ENCODE data around the gene OSBP.
A peak's percentile ranks its signal among the peaks of the same experiment; 100 is the strongest.
"Not testable (repeated sequence)": the region's sequence is repeated elsewhere in the genome, so short reads cannot be mapped to it uniquely, and the experiment has no call there.

OSBP gene

DNA sequence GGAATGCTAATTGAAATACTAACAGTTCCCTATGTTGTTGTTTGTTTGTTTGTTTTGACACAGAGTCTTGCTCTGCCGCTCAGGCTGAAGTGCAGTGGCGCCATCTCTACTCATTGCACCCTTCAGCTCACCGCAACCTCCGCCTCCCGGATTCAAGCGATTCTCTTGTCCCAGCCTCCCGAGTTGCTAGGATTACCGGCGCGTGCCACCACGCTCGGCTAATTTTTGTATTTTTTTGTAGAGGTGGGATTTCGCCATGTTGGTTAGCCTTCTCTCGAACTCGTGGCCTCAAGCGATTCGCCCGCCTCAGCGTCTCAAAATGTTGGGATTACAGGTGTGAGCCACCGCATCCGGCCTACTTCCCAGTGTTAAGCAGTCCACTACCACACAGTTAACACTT is 62.3 kb downstream of the OSBP start:
- DNase-seq (ENCODE audit: low spot score), result no peak

DNA sequence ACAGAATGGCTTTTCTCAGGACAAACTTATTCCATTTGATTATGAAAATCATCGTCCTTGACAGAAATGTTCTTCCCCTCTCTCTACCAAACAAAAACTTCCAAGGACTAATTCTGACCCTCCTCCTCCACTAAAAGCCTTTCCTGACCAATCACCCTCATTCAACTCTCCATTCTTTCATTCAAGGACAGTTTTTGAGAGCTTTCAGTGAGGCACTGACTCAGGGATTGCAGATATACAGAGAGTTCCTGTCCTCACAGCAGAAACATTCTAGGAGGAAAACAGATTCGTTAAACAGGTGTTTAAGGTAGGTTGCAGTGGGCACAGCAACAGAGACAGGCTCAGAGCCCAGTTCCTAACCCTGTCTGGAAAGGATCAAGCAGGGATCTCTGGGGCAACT is 62.7 kb downstream of the OSBP start:
- DNase-seq (ENCODE audit: low spot score), result no peak

DNA sequence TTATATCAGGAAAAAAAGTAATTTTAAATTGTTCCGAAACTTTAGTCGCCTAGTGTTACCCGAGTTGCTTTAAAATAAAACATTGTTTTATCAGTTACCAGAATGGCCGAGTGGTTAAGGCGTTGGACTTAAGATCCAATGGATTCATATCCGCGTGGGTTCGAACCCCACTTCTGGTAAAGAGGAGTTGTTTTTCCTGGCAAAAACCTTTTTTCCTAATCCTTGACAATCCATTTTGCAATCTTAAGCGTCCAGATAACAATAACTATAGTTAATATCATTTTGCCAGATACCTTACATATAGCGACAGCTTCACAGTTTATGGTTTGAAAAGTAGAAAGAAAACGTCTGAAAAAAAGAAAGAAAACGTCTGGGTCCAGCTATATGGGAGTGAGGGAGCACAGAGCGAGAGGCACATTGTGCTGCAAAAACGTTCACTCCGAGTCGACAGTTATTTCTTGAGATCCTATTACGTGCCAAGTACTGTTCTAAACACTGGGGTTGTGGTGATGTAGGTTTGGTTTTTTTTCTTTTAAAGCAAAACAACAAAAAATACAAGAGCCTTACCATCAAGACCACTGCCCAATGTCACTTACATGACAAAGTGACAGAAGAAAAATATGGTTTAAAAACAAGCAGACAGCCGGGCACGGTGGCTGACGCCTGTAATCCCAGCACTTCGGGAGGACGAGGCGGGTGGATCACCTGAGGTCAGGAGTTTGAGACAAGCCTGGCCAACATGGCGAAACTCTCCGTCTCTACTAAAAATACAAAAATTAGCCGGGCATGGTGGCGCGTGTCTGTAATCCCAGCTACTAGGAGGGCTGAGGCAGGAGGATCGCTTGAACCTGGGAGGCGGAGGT is 63.7 kb downstream of the OSBP start:
- no peak for DNase-seq (ENCODE audit: low spot score)

DNA sequence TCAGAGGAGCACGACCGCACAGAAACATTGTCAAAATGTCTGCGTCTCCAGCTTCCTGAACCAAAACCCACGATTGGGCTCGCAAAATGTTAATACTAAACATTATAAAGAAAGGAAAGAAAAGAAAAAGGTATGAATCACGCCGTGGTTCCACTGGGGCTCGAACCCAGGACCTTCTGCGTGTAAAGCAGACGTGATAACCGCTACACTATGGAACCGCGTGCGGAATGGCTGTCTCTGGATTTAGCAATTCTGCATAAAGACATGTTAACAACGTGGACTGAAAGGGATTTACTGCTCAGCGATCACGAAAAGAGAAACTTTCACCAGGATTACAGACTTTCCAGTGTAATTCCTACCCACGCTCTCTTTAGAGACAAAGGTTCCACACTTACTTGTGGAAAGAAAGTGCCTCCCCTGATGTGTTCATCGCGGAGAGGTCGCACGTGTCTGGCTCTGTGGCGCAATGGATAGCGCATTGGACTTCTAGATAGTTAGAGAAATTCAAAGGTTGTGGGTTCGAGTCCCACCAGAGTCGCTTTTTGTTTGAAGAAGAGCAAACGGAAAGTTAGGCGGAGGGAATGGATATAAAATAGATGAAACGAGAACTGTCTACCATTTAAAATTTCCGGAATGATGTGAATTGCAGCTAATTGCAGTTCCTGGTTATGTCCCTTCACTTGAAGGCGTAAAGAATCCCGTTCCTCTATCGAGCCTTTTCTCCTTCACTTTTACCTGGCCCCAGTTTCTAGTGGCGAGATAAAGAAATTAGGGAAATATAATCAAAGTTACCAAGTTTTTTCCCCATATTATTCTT is 64.5 kb downstream of the OSBP start:
- DNase-seq (ENCODE audit: low spot score), result peak; percentile 79

DNA sequence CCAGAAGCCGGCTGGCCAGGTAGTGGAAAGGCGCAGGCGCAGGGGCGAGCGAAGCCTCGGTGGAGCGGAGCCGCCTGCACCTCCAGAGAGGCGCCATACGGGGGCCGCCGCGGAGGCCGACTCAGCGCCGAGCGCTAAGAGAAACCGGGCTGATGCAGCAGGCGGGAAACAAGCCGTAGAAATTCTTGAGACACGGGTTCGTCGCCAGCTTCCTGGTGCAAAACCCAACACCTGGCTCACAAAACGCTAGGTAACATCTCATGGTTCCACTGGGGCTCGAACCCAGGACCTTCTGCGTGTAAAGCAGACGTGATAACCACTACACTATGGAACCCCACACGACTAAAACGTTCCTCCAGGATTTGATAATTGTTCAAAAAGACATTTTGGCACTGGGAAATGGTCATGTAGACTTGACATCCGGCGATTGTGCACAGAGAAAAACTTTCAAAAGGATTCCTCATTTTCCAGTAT is 65.2 kb downstream of the OSBP start:
- DNase-seq (ENCODE audit: low spot score), result peak; percentile 84

GRCh38 chr11:59548309-59548656 is 67.3 kb downstream of the OSBP start:
- no peak for DNase-seq (ENCODE audit: low spot score)

DNA sequence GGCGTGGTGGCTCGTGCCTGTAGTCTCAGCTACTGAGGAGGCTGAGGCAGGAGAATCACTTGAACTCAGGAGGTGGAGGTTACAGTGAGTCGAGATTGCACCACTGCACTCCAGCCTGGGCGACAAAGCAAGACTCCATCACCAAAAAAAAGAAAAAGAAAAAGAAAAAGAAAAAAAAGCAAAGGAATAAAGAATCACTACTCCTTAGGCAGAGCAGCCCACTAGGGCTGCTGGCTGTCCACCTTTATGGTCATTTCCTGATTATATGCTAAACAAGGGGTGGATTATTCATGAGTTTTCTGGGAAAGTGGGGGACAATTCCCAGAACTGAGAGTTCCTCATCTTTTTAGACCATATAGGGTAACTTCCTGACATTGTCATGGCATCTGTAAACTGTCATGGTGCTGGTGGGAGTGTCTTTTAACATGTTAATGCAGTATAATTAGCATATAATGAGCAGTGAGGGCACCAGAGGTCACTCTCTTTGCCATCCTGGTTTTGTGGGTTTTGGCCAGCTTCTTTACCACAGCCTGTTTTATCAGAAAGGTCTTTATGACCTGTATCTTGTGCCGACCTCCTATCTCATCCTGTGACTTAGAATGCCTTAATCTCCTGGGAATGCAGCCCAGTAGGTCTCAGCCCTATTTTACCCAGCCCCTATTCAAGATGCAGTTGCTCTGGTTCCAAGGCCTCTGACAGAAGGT is 67.8 kb downstream of the OSBP start:
- DNase-seq (ENCODE audit: low spot score), result not testable (repeated sequence)

- no peak for DNase-seq (ENCODE audit: low spot score)
Observed at GRCh38 chr11:59545179-59546020, 70.2 kb downstream of the OSBP start.

DNA sequence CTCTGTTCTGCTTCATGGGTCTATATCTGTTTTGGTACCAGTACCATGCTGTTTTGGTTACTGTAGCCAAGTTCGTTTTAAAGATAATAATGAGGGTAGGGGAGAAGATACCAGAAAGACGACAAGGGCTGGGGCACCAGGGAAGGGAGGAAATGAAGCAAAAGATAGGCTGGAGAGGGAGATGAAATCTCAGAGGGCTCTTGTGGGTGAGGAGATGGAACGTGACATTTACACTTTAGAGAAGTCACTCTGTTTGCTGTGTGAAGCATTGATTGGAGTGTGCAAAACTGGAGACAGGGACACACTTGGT is 70.8 kb downstream of the OSBP start:
- no peak for DNase-seq (ENCODE audit: low spot score)

GRCh38 chr11:59543713-59544112 is 71.9 kb downstream of the OSBP start:
- not testable (repeated sequence) for DNase-seq (ENCODE audit: low spot score)

GRCh38 chr11:59542142-59542810 is 73.3 kb downstream of the OSBP start:
- DNase-seq (ENCODE audit: low spot score), result no peak

DNA sequence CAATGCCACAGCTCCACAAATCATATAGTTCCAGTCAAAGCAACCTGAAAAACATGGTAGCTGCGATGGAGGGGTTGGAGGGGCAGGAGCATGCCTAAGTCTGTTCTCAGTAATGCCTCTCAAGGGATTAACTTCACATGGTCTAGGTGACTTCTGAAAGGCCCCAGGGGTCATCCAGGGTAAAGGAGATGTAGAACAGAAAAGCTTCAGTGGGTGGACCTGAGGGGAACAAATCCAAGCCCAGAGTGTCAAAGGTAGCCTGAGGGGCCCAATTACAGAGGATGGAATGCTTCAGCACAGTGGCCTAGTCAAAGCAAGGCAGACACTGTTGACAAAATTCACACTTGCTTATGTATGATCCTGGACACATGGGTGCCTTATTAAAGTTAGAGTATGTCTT is 80.9 kb downstream of the OSBP start:
- no peak for DNase-seq (ENCODE audit: low spot score)

GRCh38 chr11:59532620-59533019 is 83.0 kb downstream of the OSBP start:
- no peak for DNase-seq (ENCODE audit: low spot score)

DNA sequence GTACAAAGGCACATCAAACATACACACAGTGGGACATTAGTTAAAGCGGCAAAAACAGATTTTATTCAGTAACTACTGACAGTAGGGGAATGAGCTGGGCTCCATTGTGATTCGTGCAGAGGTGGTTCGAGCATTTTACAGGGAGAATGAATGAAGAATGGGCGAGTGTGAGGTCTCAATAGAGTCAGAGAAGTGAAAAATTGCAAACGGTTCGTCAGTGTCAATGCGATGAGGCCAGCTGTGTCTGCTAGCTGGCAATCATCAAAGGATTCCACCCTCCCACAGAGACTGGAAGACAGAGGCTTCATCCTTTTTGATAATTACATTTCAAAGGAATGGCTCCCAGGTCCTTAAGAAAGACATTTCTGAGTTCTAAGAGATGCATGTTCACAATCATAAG is 86.9 kb downstream of the OSBP start:
- no peak for DNase-seq (ENCODE audit: low spot score)
